Measurements from ENCODE around the gene BHLHE40.

DNA sequence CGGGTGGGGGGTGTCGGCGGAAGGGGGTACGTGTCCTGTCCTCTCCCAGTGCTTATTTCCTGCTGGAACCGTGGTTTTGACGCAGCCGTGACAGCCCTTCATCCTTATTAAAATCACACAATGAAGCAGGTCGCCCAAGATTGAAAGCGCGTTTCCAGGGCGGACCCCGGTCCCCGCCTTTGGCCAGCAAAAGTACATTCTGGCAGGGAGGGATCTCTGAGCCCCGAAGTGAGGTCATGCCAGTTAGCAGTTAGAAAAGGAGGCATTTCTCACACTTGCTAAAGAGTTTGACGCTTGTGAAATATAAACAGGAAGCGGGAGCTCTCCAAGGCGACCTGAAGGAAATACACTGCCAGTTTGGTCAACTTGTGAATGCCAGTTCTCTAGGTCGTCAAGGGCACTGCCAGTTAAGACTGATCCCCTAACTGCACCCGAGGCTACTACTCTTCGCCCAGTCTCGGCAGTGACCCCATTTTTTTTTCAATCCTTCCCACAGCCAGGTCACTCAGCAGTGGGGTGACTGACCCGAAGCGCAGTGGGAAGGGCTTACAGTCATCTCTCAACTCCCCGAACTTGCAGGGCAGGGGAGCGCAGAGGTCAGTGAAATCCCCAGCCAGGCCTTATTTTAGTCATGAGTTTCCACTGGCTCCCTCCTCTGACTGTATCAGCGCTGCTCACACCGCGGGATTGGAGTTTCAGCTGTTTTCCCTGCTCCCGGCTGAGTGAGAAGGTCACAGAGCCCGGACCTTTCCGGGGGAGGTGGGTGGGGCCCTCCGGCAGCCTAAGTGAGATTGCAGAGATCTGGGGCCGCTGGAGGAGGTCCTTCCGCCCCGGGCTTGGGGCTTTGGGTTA is 2.0 kb upstream of the BHLHE40 start:
- TF ChIP-seq, protein P1, sequence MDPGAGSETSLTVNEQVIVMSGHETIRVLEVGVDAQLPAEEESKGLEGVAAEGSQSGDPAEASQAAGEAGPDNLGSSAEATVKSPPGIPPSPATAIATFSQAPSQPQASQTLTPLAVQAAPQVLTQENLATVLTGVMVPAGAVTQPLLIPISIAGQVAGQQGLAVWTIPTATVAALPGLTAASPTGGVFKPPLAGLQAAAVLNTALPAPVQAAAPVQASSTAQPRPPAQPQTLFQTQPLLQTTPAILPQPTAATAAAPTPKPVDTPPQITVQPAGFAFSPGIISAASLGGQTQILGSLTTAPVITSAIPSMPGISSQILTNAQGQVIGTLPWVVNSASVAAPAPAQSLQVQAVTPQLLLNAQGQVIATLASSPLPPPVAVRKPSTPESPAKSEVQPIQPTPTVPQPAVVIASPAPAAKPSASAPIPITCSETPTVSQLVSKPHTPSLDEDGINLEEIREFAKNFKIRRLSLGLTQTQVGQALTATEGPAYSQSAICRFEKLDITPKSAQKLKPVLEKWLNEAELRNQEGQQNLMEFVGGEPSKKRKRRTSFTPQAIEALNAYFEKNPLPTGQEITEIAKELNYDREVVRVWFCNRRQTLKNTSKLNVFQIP (CRISPR knock-in tag; IDR thresholded peaks at IDR 0.05; ENCODE audit: borderline replicate concordance, low read depth) = no peak
- TF ChIP-seq PPARA (CRISPR knock-in tag; IDR thresholded peaks at IDR 0.05; ENCODE audit: borderline replicate concordance) = no peak
- TF ChIP-seq ZFP3 (CRISPR knock-in tag; IDR thresholded peaks at IDR 0.05) = no peak; the same call in 1 of the 2 replicates
- no peak for TF ChIP-seq ESRRG (CRISPR knock-in tag; IDR thresholded peaks at IDR 0.05)
- no peak for TF ChIP-seq ISL1 (CRISPR knock-in tag; IDR thresholded peaks at IDR 0.05)
- no peak for TF ChIP-seq ARNTL (CRISPR knock-in tag; IDR thresholded peaks at IDR 0.05; ENCODE audit: borderline replicate concordance, low read depth)
- no peak for TF ChIP-seq ZFP30 (CRISPR knock-in tag; IDR thresholded peaks at IDR 0.05)
- TF ChIP-seq, protein P2, sequence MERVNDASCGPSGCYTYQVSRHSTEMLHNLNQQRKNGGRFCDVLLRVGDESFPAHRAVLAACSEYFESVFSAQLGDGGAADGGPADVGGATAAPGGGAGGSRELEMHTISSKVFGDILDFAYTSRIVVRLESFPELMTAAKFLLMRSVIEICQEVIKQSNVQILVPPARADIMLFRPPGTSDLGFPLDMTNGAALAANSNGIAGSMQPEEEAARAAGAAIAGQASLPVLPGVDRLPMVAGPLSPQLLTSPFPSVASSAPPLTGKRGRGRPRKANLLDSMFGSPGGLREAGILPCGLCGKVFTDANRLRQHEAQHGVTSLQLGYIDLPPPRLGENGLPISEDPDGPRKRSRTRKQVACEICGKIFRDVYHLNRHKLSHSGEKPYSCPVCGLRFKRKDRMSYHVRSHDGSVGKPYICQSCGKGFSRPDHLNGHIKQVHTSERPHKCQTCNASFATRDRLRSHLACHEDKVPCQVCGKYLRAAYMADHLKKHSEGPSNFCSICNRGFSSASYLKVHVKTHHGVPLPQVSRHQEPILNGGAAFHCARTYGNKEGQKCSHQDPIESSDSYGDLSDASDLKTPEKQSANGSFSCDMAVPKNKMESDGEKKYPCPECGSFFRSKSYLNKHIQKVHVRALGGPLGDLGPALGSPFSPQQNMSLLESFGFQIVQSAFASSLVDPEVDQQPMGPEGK (CRISPR knock-in tag; IDR thresholded peaks at IDR 0.05; ENCODE audit: borderline replicate concordance) = no peak
